GM19025 (cell line): Measurements from ENCODE around the gene TBC1D21.
A peak's percentile ranks its signal among the peaks of the same experiment; 100 is the strongest.

Source experiments
- ATAC-seq: cut with Tn5 transposase; IDR thresholded peaks from one replicate; pipeline ENCODE4 v1.9.1; 2021; ENCODE audit warnings: mild to moderate bottlenecking, low read depth, moderate library complexity; ENCODE audit not compliant: unreplicated experiment

Gene TBC1D21

GRCh38 chr15:73905225-73905827 lies 32.0 kb downstream of the TBC1D21 start:
- ATAC-seq, result no peak

GRCh38 chr15:73906346-73907034 lies 33.1 kb downstream of the TBC1D21 start:
- ATAC-seq, result no peak

- no peak for ATAC-seq
These were observed 33.7 kb downstream of the TBC1D21 start for GRCh38 chr15:73907035-73907408.

GRCh38 chr15:73908030-73908821 lies 34.9 kb downstream of the TBC1D21 start:
- ATAC-seq, result peak; percentile 70

- ATAC-seq, result no peak
These were observed 35.4 kb downstream of the TBC1D21 start for GRCh38 chr15:73908822-73909122.

- ATAC-seq, result no peak
These were observed 36.3 kb downstream of the TBC1D21 start for GRCh38 chr15:73909651-73910050.

- ATAC-seq, result no peak
These were observed 37.3 kb downstream of the TBC1D21 start for GRCh38 chr15:73910522-73911303.

- no peak for ATAC-seq
These were observed 38.7 kb downstream of the TBC1D21 start for GRCh38 chr15:73912030-73912596.

GRCh38 chr15:73914145-73914544 lies 40.8 kb downstream of the TBC1D21 start:
- no peak for ATAC-seq

- ATAC-seq, result no peak
These were observed 41.7 kb downstream of the TBC1D21 start for GRCh38 chr15:73915082-73915481.

- no peak for ATAC-seq
These were observed 45.4 kb downstream of the TBC1D21 start for GRCh38 chr15:73918784-73919183.

GRCh38 chr15:73919706-73920105 lies 46.3 kb downstream of the TBC1D21 start:
- no peak for ATAC-seq

GRCh38 chr15:73921254-73921925 lies 48.0 kb downstream of the TBC1D21 start:
- ATAC-seq, result no peak

- ATAC-seq, result no peak
These were observed 49.1 kb downstream of the TBC1D21 start for GRCh38 chr15:73922186-73923151.

GRCh38 chr15:73923156-73923487 lies 49.8 kb downstream of the TBC1D21 start:
- no peak for ATAC-seq

- ATAC-seq, result no peak
These were observed 50.3 kb downstream of the TBC1D21 start for GRCh38 chr15:73923488-73924164.

GRCh38 chr15:73924171-73924921 lies 51.0 kb downstream of the TBC1D21 start:
- ATAC-seq, result no peak

- no peak for ATAC-seq
These were observed 52.5 kb downstream of the TBC1D21 start for GRCh38 chr15:73925848-73926218.
